ENCODE data around the gene VAV2.

VAV2 gene

DNA sequence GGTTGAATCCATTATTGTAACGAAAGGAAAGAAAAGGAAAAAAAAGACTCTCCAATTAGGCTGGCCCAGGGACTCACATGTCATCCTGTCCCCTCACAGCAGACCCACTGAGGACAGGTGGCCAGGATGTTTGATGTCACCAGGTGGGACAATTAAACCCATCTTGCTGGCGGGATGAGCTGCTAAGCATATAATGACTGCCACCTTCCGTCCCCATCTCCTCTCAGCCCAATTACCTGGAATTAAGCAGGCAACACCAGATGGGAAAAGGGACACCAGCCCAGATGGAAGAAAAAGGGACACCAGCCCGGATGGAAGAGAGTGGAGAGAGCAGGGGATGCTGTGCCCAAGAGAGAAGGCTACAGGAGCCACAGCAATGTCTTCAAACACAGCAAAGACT is 137.4 kb downstream of the VAV2 start:
- no peaks in the 10 kb centered on the region for H3K27me3 ChIP-seq (ENCODE audit: insufficient read depth, poor library complexity, severe bottlenecking)
- peaks cover 12% of the 10 kb centered on the region for H3K4me1 ChIP-seq (ENCODE audit: insufficient read depth, poor library complexity, severe bottlenecking)
- H3K27ac ChIP-seq (ENCODE audit: poor library complexity, severe bottlenecking) = peak overlapping the region; percentile 78
- TF ChIP-seq, protein P1, sequence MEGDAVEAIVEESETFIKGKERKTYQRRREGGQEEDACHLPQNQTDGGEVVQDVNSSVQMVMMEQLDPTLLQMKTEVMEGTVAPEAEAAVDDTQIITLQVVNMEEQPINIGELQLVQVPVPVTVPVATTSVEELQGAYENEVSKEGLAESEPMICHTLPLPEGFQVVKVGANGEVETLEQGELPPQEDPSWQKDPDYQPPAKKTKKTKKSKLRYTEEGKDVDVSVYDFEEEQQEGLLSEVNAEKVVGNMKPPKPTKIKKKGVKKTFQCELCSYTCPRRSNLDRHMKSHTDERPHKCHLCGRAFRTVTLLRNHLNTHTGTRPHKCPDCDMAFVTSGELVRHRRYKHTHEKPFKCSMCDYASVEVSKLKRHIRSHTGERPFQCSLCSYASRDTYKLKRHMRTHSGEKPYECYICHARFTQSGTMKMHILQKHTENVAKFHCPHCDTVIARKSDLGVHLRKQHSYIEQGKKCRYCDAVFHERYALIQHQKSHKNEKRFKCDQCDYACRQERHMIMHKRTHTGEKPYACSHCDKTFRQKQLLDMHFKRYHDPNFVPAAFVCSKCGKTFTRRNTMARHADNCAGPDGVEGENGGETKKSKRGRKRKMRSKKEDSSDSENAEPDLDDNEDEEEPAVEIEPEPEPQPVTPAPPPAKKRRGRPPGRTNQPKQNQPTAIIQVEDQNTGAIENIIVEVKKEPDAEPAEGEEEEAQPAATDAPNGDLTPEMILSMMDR (IDR thresholded peaks at IDR 0.05; ENCODE audit: poor library complexity, severe bottlenecking) = no peak
- no peak overlapping the region for H3K4me3 ChIP-seq (ENCODE audit: severe bottlenecking)
- H3K9me3 ChIP-seq (ENCODE audit: severe bottlenecking) = no peaks in the 10 kb centered on the region
- ATAC-seq (ENCODE audit: low read depth) (no peak), DNase-seq (ENCODE audit: low spot score) (no peak)
- H3K36me3 ChIP-seq (ENCODE audit: low read depth) = no peaks in the 10 kb centered on the region

DNA sequence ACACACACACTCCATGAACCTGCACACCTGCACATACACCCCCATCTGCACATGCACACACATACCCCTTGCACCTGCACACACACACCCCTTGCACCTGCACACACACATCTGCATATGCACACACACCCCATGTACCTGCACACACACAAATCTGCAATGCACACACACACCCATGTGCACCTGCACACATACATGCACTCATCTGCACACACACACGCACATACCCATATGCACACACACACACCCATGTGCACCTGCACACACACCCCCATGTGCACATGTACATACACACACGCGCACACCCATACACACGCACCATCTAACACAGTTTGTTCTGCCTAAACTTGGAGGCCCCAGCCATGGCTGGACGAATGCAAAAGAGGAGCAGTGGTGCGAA is 138.1 kb downstream of the VAV2 start:
- H3K27me3 ChIP-seq (ENCODE audit: insufficient read depth, poor library complexity, severe bottlenecking) = no peaks in the 10 kb centered on the region
- no peaks in the 10 kb centered on the region for H3K9me3 ChIP-seq (ENCODE audit: severe bottlenecking)
- ATAC-seq (ENCODE audit: low read depth) = no peak
- H3K4me3 ChIP-seq (ENCODE audit: severe bottlenecking) = no peak overlapping the region
- TF ChIP-seq, protein P1 (IDR thresholded peaks at IDR 0.05; ENCODE audit: poor library complexity, severe bottlenecking) = no peak
- H3K4me1 ChIP-seq (ENCODE audit: insufficient read depth, poor library complexity, severe bottlenecking) = peaks cover 12% of the 10 kb centered on the region
- no peak overlapping the region for H3K27ac ChIP-seq (ENCODE audit: poor library complexity, severe bottlenecking)
- H3K36me3 ChIP-seq (ENCODE audit: low read depth) = no peaks in the 10 kb centered on the region
- no peak for DNase-seq (ENCODE audit: low spot score)

DNA sequence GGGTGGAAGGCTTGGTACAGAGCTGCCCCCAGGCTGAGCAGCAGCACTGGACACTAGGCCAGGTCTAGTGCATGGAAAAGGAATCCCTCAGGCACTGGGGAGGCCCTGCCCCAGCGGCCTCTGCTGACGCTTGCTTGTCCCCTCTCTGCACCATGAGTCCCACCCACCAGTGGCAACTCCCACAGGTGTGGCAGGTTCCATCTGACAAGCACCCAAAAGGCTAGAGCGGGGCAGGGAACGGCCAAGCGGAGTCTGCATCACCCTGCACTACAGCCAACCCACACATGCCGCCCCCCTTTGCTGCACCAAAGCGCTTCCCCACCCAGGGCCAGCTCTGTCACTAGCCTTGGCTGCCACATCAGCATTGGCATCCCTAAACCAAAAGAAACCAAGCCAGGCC is 138.8 kb downstream of the VAV2 start:
- no peaks in the 10 kb centered on the region for H3K36me3 ChIP-seq (ENCODE audit: low read depth)
- ATAC-seq (ENCODE audit: low read depth) = no peak
- TF ChIP-seq, protein P1 (IDR thresholded peaks at IDR 0.05; ENCODE audit: poor library complexity, severe bottlenecking) = no peak
- H3K9me3 ChIP-seq (ENCODE audit: severe bottlenecking) = no peaks in the 10 kb centered on the region
- H3K4me3 ChIP-seq (ENCODE audit: severe bottlenecking) = no peak overlapping the region
- no peaks in the 10 kb centered on the region for H3K27me3 ChIP-seq (ENCODE audit: insufficient read depth, poor library complexity, severe bottlenecking)
- H3K4me1 ChIP-seq (ENCODE audit: insufficient read depth, poor library complexity, severe bottlenecking) = peaks cover 12% of the 10 kb centered on the region
- no peak for DNase-seq (ENCODE audit: low spot score)
- H3K27ac ChIP-seq (ENCODE audit: poor library complexity, severe bottlenecking) = no peak overlapping the region

DNA sequence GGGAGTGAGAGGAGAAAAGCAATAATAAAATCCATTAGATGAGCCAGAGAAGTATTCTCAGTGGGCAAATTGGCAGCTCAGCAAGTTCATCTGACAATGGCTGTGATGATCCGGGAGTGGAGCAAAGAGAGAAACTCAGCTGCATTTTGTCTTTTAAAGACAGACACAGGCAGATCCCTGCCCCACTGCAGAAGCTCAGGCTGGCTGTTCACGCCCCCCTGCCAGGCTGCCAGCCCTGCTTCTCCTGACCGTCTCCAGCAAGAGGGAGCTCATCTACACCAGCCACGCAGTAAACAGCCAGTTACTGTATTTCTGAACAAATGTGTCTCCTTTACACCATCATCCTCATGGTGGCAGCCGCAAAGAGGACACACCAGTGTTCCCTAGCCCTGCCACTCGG is 139.7 kb downstream of the VAV2 start:
- ATAC-seq (ENCODE audit: low read depth) (no peak), DNase-seq (ENCODE audit: low spot score) (no peak)
- peaks cover 12% of the 10 kb centered on the region for H3K4me1 ChIP-seq (ENCODE audit: insufficient read depth, poor library complexity, severe bottlenecking)
- H3K36me3 ChIP-seq (ENCODE audit: low read depth) = peaks cover 4% of the 10 kb centered on the region; the same call in 1 of the 2 replicates
- no peaks in the 10 kb centered on the region for H3K27me3 ChIP-seq (ENCODE audit: insufficient read depth, poor library complexity, severe bottlenecking)
- TF ChIP-seq, protein P1 (IDR thresholded peaks at IDR 0.05; ENCODE audit: poor library complexity, severe bottlenecking) = no peak
- H3K9me3 ChIP-seq (ENCODE audit: severe bottlenecking) = no peaks in the 10 kb centered on the region
- no peak overlapping the region for H3K27ac ChIP-seq (ENCODE audit: poor library complexity, severe bottlenecking)
- H3K4me3 ChIP-seq (ENCODE audit: severe bottlenecking) = no peak overlapping the region

DNA sequence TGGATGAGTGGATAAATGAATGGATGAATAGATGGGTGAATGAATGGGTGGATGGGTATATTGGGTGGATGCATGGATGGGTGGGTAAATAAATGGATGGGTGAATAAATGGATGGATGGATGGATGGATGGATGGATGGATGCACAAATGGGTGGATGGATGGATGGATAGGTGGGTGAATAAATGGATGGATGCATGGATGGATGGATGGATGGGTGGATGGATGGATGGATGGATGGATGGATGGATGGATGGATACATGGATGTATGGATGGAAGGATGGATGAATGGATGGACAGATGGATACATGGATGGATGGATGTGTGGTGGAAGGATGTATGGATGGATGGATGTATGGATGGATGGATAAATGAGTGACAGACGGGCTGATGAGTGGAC is 140.4 kb downstream of the VAV2 start:
- Histone ChIP-seq H3K27ac (ENCODE audit: poor library complexity, severe bottlenecking) (no peak overlapping the region), H3K4me3 (ENCODE audit: severe bottlenecking) (no peak overlapping the region), H3K9me3 (ENCODE audit: severe bottlenecking) (no peaks in the 10 kb centered on the region), H3K36me3 (ENCODE audit: low read depth) (peaks cover 4% of the 10 kb centered on the region; the same call in 1 of the 2 replicates), H3K27me3 (ENCODE audit: insufficient read depth, poor library complexity, severe bottlenecking) (no peaks in the 10 kb centered on the region), H3K4me1 (ENCODE audit: insufficient read depth, poor library complexity, severe bottlenecking) (peaks cover 12% of the 10 kb centered on the region)
- TF ChIP-seq, protein P1 (IDR thresholded peaks at IDR 0.05; ENCODE audit: poor library complexity, severe bottlenecking) = no peak
- DNase-seq (ENCODE audit: low spot score) (no peak), ATAC-seq (ENCODE audit: low read depth) (no peak)
